C1 segment of cervical spinal cord (tissue), 14 donors: ENCODE results near the gene DUS2.

Experiments
- DNase-seq, 14 donors: peaks; one replicate each; lab custom pipeline; 2025; lab: John Stamatoyannopoulos, UW

Gene DUS2

DNA sequence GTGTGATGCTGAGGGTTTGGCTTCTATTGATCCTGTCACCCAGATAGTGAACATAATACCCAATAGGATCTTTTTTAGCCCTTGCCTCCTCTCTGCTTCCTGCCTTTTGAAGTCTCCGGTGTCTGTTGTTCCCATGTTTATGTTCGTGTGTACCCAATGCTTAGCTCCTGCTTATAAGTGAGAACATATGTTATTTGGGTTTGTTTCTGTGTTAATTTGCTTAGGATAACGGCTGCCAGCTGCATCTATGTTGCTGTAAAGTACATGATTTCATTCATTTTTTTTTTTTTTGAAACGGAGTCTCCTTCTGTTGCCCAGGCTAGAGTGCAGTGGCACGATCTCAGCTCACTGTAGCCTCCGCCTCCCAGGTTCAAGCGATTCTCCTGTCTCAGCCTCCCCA is 23.0 kb downstream of the DUS2 start:
- no peak for DNase-seq

GRCh38 chr16:68047987-68048386 is 24.9 kb downstream of the DUS2 start:
- DNase-seq = no peak

DNA sequence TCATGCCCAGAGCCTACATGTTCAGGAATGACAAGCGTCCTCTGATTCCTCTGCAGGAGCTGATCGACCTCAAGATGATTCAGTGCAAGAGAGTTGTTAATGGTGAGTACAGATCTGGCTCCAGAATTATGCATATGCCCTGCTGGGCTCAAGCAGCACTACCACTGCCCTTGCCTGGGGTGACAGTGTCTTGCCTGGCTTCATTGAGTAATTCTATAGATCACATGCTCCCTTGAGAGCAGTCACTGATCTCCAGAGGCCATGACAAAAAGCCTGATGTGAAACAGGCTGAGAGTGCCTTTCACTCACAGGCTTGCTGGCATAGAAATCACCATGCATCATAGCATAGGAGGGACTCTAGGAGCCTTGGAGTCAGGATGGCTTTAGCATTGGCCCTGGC is 26.4 kb downstream of the DUS2 start:
- no peak for DNase-seq

DNA sequence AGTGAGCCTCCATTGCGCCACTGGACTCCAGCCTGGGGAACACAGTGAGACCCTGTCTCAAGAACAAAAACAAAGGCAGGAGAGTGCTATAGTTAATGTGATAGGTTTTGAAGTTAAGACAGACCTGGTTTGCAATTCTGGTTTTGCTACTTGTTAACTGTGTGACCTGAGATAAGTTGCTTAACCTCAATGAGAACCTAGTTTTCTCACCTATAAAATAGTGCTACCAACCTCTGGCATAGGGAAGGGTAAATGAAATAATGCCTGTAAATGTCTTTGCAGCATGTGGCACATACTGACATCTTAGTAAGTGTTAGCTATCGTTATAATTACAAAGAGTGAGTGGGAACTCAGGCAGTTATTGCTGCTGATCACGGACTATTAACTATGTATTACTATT is 32.3 kb downstream of the DUS2 start:
- no peak for DNase-seq

- DNase-seq = no peak
Observed at GRCh38 chr16:68059804-68060203, 36.7 kb downstream of the DUS2 start.

DNA sequence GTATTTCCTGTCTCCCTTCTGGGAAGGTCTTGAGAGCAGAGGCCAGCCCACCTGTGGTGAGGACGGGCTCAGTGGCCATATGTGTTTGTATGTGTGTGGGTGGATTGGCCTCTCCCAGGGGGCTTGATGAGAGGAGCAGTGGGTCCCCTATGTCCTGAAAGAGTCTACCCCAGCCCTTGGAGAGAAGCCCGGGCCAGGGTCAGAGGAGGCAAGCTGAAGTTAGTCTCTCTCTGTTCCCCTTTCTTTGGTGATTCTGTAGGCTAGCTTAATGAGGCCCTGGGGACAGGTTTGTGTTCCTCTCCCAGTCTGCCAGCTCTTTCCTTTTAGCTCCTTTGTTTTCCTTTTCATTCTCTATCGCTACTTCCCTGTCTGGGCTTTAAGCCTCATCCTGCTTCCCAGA is 38.3 kb downstream of the DUS2 start:
- DNase-seq = no peak

GRCh38 chr16:68062910-68063393 is 39.9 kb downstream of the DUS2 start:
- no peak for DNase-seq

GRCh38 chr16:68064791-68065365 is 41.8 kb downstream of the DUS2 start:
- peak in 9 of 14 donors; percentile 10 to 61 (median 28) for DNase-seq

GRCh38 chr16:68065716-68066305 is 42.7 kb downstream of the DUS2 start:
- no peak for DNase-seq

- DNase-seq = no peak
Observed at GRCh38 chr16:68066763-68067162, 43.7 kb downstream of the DUS2 start.

DNA sequence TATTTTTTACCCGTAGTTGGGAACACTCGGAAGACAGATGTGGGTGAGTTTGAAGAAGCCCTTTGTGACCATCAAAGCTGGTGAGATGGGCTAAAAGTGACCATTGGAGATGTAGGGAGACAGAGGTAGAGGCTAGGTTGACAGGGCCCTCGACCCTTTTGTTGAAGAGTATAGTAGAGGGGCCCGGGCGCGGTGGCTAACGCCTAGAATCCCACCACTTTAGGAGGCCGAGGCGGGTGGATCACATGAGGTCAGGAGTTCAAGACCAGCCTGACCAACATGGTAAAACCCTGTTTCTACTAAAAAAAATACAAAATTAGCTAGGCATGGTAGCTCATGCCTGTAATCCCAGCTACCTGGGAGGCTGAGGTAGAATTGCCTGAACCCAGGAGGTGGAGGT is 45.8 kb downstream of the DUS2 start:
- DNase-seq = no peak

DNA sequence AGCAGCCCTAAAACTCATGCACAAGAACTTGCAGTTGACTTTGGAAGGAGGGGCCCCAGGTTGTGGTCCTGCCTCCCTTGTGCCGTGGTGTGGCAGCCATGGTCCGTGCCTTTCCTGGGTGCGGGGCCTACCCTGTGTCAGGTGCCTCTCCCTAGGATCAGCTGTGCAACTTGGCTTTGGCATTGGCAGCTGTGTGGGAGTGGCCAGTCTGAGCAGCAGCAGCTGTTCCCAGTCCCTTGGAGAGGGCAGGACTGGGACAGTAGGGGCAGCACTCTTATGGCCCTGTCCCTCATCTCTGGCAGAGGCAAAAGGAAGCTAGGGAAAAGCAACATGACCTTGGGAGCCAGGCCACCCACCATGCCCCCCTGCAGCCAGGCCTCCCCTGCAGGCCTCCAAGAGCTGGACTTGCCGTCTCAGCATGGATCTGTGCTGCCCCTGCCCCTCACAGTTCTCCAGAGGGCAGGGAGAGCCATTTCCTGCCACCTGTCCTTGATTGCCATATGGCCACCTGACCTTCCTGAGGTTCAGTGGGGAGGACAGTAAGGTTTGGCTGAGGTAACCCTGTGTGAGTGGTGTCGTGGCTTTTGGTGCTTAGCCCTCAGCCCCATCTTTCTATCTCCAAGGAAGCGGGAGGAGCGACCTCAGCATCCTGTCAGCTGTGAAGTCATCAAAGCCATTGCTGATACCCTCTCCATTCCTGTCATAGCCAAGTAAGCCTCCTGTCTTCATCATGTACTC is 46.6 kb downstream of the DUS2 start:
- no peak for DNase-seq

- no peak for DNase-seq
Observed at GRCh38 chr16:68070249-68070730, 47.2 kb downstream of the DUS2 start.

DNA sequence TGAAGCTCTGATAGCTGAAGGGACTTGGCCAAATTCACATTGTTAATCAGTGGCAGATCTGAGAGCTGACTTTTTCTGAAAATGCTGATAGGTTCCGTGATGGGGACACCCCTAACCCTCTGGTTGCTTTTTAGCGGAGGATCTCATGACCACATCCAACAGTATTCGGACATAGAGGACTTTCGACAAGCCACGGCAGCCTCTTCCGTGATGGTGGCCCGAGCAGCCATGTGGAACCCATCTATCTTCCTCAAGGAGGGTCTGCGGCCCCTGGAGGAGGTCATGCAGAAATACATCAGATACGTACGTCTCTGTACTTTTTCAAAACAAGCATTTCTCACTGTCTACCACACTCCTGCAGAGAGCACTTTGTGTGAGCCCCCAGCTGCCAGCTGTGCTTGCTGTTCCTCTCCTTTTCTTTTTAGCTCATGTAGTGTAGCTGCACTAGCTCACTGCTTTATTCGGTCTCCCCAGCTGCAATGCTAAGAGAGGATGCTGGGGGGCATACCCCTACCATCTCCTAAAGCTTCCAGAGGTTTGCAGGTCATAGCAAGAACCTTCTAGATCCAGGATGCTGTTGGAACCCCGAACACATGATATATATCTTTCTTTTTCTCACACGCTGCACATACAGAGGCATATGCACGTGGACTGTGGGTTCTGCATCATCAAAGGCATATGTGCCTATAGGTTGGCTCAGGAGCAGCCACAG is 47.9 kb downstream of the DUS2 start:
- no peak for DNase-seq

GRCh38 chr16:68071518-68071901 is 48.4 kb downstream of the DUS2 start:
- DNase-seq = no peak

DNA sequence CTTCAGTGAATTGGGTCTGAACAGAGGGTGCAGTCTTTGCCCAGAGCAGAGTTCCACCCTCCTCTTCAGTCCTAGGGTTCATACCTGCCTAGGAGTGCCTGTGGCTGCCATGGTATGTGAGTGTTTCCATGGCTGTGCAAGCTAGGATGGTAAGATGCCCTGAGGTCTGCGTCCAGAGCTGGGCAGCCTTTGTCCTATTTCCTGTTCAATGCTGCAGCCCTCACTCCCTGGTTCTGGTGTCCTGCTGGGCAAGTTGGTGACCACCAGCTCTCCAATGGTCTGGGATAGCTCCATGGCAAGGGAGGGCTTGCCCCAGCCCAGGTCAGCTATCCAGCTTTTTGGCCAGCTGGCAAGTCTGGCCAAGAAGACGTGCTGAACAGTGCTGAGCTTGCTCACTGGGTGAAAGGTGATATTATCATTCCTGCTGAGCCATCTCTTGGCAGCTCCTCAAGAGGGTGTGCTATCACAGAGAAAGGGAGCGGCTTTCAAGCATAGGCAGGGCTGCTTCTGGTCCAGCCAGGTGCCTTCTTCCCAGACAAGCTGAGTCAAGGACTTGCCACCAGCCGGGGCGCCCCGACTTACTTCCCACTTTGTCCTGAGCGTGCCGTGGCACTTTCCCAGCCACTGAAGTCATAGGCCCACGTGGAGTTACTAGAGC is 49.1 kb downstream of the DUS2 start:
- no peak for DNase-seq

DNA sequence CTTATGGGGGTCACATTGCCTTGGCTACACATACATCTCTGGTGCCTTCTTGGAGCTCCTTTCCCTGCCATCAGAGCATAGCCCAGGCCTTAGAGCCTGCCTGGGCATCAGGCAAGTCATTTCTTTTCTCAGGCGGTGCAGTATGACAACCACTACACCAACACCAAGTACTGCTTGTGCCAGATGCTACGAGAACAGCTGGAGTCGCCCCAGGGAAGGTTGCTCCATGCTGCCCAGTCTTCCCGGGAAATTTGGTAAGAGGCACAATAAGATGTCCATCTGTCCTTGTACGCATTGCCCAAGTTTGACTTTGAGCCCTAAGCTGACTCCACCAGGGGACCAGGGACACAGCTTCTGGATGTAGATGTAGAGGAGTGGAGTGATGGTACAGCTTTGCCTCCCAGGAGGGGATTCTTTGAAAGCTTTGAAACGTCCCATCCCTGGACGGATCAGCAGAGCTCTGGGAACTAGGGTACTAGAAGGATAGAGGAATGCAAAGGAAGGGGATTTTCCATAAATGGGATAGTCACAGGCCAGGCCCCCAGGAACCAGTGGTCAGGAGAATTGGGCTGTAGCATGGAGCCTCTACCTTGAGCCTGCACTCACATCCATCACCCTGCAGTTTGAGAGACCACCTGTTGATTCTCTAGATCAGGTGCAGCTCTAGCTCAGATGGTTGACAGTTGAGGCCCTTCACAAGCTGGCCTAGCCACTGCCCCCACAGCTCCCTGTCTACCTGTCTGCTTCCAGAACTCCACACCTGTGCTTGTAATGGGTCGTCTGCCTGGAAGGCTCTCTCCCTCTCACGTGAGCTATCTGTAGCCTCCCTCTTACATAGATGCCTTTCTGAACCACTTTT is 51.0 kb downstream of the DUS2 start:
- DNase-seq = no peak

DNA sequence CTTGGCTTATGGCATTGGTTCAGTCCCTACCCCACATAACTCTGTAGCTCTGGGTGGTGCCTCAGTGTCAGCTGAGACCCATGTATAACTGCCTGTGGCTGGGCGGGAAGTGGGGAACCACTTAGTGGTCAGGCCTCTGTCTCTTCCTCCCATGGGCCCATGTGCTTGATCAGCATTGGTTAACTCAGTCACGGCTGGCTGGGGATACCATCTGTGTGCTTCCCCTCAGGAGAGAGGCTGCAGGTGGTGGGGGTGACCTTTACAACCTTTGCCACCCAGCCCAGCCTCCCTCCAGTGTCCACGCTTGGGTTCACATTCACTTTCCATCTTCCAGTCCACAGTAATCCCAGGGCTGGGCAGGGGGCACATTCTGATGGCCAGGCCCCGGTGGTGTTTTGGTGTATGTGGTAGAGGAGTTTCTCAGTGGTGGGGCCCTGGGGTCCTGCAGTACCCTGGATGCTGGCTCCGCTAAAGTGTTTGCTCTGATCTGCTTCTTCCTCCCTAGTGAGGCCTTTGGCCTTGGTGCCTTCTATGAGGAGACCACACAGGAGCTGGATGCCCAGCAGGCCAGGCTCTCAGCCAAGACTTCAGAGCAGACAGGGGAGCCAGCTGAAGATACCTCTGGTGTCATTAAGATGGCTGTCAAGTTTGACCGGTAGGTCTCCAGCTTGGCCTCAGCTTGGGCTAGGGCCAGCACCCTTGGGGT is 51.9 kb downstream of the DUS2 start:
- no peak for DNase-seq

- DNase-seq = no peak
Observed at GRCh38 chr16:68075980-68076379, 52.9 kb downstream of the DUS2 start.

DNA sequence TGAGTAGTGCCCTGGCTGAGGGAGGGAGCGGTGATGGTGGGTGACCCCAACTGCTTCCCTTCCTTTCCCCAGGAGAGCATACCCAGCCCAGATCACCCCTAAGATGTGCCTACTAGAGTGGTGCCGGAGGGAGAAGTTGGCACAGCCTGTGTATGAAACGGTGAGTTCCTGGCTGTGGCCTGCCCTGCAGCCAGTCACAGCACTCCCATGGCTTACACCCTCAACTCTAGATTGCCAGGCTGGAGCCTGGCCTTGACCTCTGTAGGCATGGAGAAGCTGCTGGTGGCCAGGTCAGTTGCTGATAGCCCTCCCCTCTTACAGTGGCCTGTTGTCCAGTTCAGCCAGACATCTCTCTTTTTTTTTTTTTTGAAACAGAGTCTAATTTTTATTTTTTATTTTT is 53.5 kb downstream of the DUS2 start:
- DNase-seq = no peak
